ENCODE measurements around the gene PCED1B.

PCED1B gene

GRCh38 chr12:47214001-47214619 lies 134.7 kb downstream of the PCED1B start:
- TF ChIP-seq FOXM1 (IDR thresholded peaks at IDR 0.05; ENCODE audit: borderline replicate concordance, low read depth) = no peak
- TF ChIP-seq TAF1 (IDR thresholded peaks at IDR 0.05; ENCODE audit: low read depth) = no peak
- no peak for TF ChIP-seq MAX (IDR thresholded peaks at IDR 0.05)
- no peak for TF ChIP-seq EGR1 (IDR thresholded peaks at IDR 0.05)

DNA sequence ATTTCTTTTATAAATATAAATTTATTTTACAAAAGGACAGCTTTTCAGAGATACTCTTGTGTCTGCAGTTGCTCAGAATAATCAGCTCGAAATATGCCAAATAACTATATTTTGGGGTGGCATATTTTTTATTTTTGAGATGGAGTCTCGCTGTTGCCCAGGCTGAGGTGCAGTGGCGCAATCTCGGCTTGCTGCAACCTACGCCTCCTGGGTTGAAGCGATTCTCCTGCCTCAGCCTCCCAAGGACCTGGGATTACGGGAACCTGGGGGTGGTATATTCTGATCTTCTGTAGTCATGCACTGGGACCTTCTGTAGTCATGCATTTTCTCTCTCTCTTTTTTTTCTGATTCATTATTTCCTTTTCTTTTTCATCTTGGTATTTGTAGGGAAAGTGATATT lies 135.3 kb downstream of the PCED1B start:
- TF ChIP-seq YY1 (IDR thresholded peaks at IDR 0.05; ENCODE audit: low read depth) (no peak), RAD21 (IDR thresholded peaks at IDR 0.05; ENCODE audit: low read depth) (no peak), EP300 (IDR thresholded peaks at IDR 0.05; ENCODE audit: borderline replicate concordance) (no peak), ZBTB7A (IDR thresholded peaks at IDR 0.05; ENCODE audit: low read depth) (no peak), TAF1 (IDR thresholded peaks at IDR 0.05; ENCODE audit: low read depth) (no peak), USF1 (IDR thresholded peaks at IDR 0.05) (no peak), NFIC (IDR thresholded peaks at IDR 0.05) (no peak), TEAD4 (IDR thresholded peaks at IDR 0.05) (no peak), CREB1 (IDR thresholded peaks at IDR 0.05; ENCODE audit: low read depth) (no peak), EGR1 (IDR thresholded peaks at IDR 0.05) (no peak), FOXM1 (IDR thresholded peaks at IDR 0.05; ENCODE audit: borderline replicate concordance, low read depth) (no peak), CEBPB (IDR thresholded peaks at IDR 0.05) (no peak), TCF12 (IDR thresholded peaks at IDR 0.05; ENCODE audit: low read depth) (no peak), MAX (IDR thresholded peaks at IDR 0.05) (no peak)
- TF ChIP-seq, protein P1, sequence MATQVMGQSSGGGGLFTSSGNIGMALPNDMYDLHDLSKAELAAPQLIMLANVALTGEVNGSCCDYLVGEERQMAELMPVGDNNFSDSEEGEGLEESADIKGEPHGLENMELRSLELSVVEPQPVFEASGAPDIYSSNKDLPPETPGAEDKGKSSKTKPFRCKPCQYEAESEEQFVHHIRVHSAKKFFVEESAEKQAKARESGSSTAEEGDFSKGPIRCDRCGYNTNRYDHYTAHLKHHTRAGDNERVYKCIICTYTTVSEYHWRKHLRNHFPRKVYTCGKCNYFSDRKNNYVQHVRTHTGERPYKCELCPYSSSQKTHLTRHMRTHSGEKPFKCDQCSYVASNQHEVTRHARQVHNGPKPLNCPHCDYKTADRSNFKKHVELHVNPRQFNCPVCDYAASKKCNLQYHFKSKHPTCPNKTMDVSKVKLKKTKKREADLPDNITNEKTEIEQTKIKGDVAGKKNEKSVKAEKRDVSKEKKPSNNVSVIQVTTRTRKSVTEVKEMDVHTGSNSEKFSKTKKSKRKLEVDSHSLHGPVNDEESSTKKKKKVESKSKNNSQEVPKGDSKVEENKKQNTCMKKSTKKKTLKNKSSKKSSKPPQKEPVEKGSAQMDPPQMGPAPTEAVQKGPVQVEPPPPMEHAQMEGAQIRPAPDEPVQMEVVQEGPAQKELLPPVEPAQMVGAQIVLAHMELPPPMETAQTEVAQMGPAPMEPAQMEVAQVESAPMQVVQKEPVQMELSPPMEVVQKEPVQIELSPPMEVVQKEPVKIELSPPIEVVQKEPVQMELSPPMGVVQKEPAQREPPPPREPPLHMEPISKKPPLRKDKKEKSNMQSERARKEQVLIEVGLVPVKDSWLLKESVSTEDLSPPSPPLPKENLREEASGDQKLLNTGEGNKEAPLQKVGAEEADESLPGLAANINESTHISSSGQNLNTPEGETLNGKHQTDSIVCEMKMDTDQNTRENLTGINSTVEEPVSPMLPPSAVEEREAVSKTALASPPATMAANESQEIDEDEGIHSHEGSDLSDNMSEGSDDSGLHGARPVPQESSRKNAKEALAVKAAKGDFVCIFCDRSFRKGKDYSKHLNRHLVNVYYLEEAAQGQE (IDR thresholded peaks at IDR 0.05; ENCODE audit: low read depth) = no peak

DNA sequence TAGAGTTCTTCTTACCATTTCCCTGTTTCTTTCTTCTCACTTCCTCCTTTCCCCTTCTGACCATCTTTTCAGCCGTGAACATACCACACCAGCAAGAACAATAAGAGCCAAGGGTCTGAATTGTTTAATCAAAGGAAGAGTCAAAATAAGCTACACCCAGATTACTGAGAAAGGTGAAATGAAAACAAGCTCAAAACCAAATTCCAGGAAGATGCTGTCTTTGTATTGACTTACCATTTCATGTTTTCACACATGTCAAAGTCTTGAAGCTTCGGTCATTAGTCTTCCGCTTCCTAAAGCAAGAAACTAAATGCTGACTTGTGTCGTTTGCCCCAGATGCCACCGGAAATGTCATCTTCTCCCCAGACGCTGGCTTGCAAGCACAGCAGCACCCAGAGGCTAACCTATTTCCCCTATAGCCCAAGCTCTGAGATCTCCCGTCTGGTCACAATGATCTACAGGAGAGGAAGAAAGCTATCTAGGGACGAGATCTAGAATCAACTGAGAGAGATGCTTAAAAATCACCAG lies 136.8 kb downstream of the PCED1B start:
- TF ChIP-seq NFIC (IDR thresholded peaks at IDR 0.05) (no peak), TEAD4 (IDR thresholded peaks at IDR 0.05) (no peak), EP300 (IDR thresholded peaks at IDR 0.05; ENCODE audit: borderline replicate concordance) (no peak), EGR1 (IDR thresholded peaks at IDR 0.05) (no peak), YY1 (IDR thresholded peaks at IDR 0.05; ENCODE audit: low read depth) (no peak), TCF12 (IDR thresholded peaks at IDR 0.05; ENCODE audit: low read depth) (no peak), MAX (IDR thresholded peaks at IDR 0.05) (no peak), ZBTB7A (IDR thresholded peaks at IDR 0.05; ENCODE audit: low read depth) (no peak), FOXM1 (IDR thresholded peaks at IDR 0.05; ENCODE audit: borderline replicate concordance, low read depth) (no peak), TAF1 (IDR thresholded peaks at IDR 0.05; ENCODE audit: low read depth) (no peak), RAD21 (IDR thresholded peaks at IDR 0.05; ENCODE audit: low read depth) (no peak), CEBPB (IDR thresholded peaks at IDR 0.05) (no peak), USF1 (IDR thresholded peaks at IDR 0.05) (no peak), CREB1 (IDR thresholded peaks at IDR 0.05; ENCODE audit: low read depth) (no peak)
- TF ChIP-seq, protein P1 (IDR thresholded peaks at IDR 0.05; ENCODE audit: low read depth) = no peak

- TF ChIP-seq EP300 (IDR thresholded peaks at IDR 0.05; ENCODE audit: borderline replicate concordance) (no peak), NFIC (IDR thresholded peaks at IDR 0.05) (no peak), FOXM1 (IDR thresholded peaks at IDR 0.05; ENCODE audit: borderline replicate concordance, low read depth) (no peak), TCF12 (IDR thresholded peaks at IDR 0.05; ENCODE audit: low read depth) (no peak), CREB1 (IDR thresholded peaks at IDR 0.05; ENCODE audit: low read depth) (no peak), RAD21 (IDR thresholded peaks at IDR 0.05; ENCODE audit: low read depth) (no peak), MAX (IDR thresholded peaks at IDR 0.05) (no peak), CEBPB (IDR thresholded peaks at IDR 0.05) (no peak), USF1 (IDR thresholded peaks at IDR 0.05) (no peak)
These were observed 138.8 kb downstream of the PCED1B start for GRCh38 chr12:47218191-47218654.

DNA sequence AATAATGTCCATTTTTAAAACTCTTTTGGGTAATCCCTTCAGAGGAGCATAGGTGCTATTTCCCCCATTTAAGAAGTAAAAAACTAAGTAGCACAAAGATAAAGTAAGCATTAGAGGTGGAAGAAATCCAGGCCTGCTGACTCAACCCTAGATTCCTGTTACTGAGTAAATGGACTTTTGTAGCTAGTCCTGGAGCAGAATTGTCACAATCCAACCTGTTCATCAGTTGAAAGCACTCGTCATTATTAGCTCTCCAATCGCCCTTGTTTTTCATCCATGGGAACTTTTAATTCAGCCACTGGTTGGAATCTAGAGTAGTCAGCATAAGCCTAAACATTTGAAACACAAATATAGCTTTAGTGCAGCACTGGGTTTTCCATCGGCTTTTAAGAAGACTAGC lies 139.8 kb downstream of the PCED1B start:
- TF ChIP-seq RAD21 (IDR thresholded peaks at IDR 0.05; ENCODE audit: low read depth) (no peak), TCF12 (IDR thresholded peaks at IDR 0.05; ENCODE audit: low read depth) (no peak), FOXM1 (IDR thresholded peaks at IDR 0.05; ENCODE audit: borderline replicate concordance, low read depth) (no peak), CEBPB (IDR thresholded peaks at IDR 0.05) (no peak), CREB1 (IDR thresholded peaks at IDR 0.05; ENCODE audit: low read depth) (no peak), TAF1 (IDR thresholded peaks at IDR 0.05; ENCODE audit: low read depth) (no peak), MAX (IDR thresholded peaks at IDR 0.05) (no peak), ZBTB7A (IDR thresholded peaks at IDR 0.05; ENCODE audit: low read depth) (no peak), USF1 (IDR thresholded peaks at IDR 0.05) (no peak), YY1 (IDR thresholded peaks at IDR 0.05; ENCODE audit: low read depth) (no peak), EGR1 (IDR thresholded peaks at IDR 0.05) (no peak), NFIC (IDR thresholded peaks at IDR 0.05) (no peak), TEAD4 (IDR thresholded peaks at IDR 0.05) (no peak), EP300 (IDR thresholded peaks at IDR 0.05; ENCODE audit: borderline replicate concordance) (no peak)
- TF ChIP-seq, protein P1 (IDR thresholded peaks at IDR 0.05; ENCODE audit: low read depth) = no peak
